GM10266 (cell line): Measurements from ENCODE around the gene COL26A1.

Source experiments
- DNase-seq: peaks from one replicate; pipeline ENCODE4 v3.0.0; 2012; ENCODE audit errors: extremely low spot score
- CTCF ChIP-seq: IDR thresholded peaks from 2 replicates; pipeline ENCODE4 v1.5.1; 2012; ENCODE audit warnings: mild to moderate bottlenecking, low read depth; ENCODE audit not compliant: control insufficient read depth, insufficient read depth; ENCODE audit errors: missing control alignments

COL26A1 gene

GRCh38 chr7:101386177-101386557, 23.5 kb downstream of the COL26A1 start:
- no peak for TF ChIP-seq CTCF

DNA sequence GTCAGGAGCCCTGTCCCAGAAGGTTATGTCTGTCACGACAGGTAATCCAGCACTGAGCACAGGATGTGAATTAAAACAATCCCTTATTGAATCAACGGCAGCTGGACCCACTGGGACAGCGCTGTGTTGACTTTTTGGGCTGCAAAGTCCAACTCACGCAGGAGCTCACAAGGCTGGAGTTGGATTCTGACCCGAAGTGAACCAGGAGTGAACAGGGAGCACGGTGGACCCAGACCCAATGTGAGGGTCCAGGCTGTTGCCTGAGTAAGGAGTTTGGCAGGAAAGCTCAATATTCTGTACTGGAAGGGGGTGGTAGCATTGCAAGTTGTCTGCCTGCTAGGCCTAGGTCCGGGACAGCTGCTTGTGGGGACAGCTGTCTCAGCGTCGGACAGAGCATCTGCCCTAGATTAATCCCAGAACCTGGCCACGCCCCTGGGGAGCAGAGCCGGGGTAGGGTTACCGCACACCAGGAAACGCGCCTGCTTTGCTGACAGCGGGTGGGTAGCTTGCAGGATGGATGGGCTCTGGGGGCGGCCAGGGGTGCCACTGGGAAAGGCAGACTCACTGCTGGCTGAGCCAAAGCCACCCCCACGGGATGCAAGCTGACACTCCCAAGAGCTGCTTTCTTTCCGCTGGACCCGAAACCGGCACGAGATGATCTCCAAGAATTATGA, 24.0 kb downstream of the COL26A1 start:
- no peak for DNase-seq
- TF ChIP-seq CTCF, result no peak

More at GRCh38 chr7:101386177-101386557, 23.5 kb downstream of the COL26A1 start:
- DNase-seq, result no peak

GRCh38 chr7:101390901-101391301, 28.2 kb downstream of the COL26A1 start:
- no peak for TF ChIP-seq CTCF
- peak; percentile 79 for DNase-seq

DNA sequence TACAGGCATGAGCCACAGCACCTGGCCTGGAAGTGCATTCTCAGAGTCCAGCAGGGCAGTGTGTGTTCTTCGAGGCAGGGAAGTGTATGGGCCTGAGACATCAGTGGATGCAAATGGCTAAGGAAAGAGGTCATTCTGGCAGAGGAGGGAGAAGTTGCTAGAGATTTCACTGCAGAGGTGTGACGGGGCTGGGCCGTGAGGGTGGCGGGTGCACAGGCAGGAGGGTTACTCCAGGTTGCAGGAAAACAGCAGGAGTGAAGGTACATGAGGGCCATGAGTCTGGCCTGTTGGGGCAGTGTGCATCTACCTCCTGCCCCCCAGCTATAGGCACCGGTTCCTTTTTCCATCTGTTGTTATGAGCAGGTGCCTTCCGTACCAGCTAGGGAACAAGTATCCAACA, 29.3 kb downstream of the COL26A1 start:
- DNase-seq, result no peak
- TF ChIP-seq CTCF, result no peak

GRCh38 chr7:101393865-101394264, 31.2 kb downstream of the COL26A1 start:
- no peak for DNase-seq
- no peak for TF ChIP-seq CTCF

DNA sequence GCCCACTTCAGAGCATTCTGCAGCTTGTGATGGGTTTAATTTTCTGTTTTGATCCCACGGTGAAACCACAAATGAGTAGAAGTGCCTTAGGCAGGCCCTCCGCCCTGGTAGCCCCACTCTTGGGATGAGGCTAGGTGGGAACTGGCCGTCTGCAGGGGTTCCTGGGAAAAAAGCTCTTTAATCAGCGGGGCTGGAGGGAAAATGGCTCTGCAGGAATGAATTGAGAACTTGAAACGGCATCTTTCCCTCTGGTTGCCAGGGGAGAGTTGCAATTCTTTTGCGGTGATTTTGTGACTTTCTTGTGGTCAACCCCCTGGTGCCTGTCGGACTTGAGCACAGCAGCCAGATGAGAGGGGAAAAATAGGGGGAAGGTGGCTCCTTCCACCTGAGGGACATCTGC, 32.7 kb downstream of the COL26A1 start:
- no peak for DNase-seq
- TF ChIP-seq CTCF, result no peak

- no peak for TF ChIP-seq CTCF
- DNase-seq, result no peak
Observed at GRCh38 chr7:101397243-101397642, 34.6 kb downstream of the COL26A1 start.
